Parathyroid adenoma (tissue), 2 donors: ENCODE results near the gene ATP1B2.

Experiments
- H2AFZ ChIP-seq: fragments of 300-600 bp; sonication (generic); one replicate; pipeline ENCODE4 v1.7.0; 2017; ENCODE audit warnings: antibody characterized with exemption, mild to moderate bottlenecking
- H3K27ac ChIP-seq: fragments of 300-600 bp; sonication (generic); one replicate; pipeline ENCODE4 v1.7.0; 2017
- H3K27me3 ChIP-seq: fragments of 300-600 bp; sonication (generic); one replicate; pipeline ENCODE4 v1.7.0; 2017; ENCODE audit warnings: low read length; ENCODE audit not compliant: control insufficient read depth, insufficient read depth
- H3K36me3 ChIP-seq: fragments of 300-600 bp; sonication (generic); one replicate; pipeline ENCODE4 v1.7.0; 2017; ENCODE audit warnings: low read length; ENCODE audit not compliant: control insufficient read depth, insufficient read depth
- H3K4me1 ChIP-seq: fragments of 300-600 bp; sonication (generic); one replicate; pipeline ENCODE4 v1.7.0; 2017; ENCODE audit warnings: control low read depth
- H3K4me2 ChIP-seq: fragments of 300-600 bp; sonication (generic); one replicate; pipeline ENCODE4 v1.7.0; 2017; ENCODE audit warnings: low read length
- H3K4me3 ChIP-seq: fragments of 300-600 bp; sonication (generic); one replicate; pipeline ENCODE4 v1.7.0; 2017; ENCODE audit warnings: low read depth, low read length
- H3K79me2 ChIP-seq: fragments of 300-600 bp; sonication (generic); one replicate; pipeline ENCODE4 v1.7.0; 2017; ENCODE audit warnings: control low read depth
- H3K9ac ChIP-seq: fragments of 300-600 bp; sonication (generic); one replicate; pipeline ENCODE4 v1.7.0; 2017; ENCODE audit warnings: mild to moderate bottlenecking
- H3K9me3 ChIP-seq: fragments of 300-600 bp; sonication (generic); one replicate; pipeline ENCODE4 v1.7.0; 2017; ENCODE audit warnings: low read length; ENCODE audit not compliant: control insufficient read depth
- CTCF ChIP-seq: fragments of 300-600 bp; sonication (generic); IDR thresholded peaks from one replicate; pipeline ENCODE4 v1.7.0; 2017; ENCODE audit warnings: antibody characterized with exemption, mild to moderate bottlenecking
- donor health status: primary hyperparathyroidism.

Gene ATP1B2

GRCh38 chr17:7703584-7704479, 53.1 kb downstream of the ATP1B2 start:
- Histone ChIP-seq H3K27ac (no peak overlapping the region), H3K9me3 (no peaks in the 10 kb centered on the region), H3K36me3 (no peaks in the 10 kb centered on the region), H2AFZ (peak overlapping the region; percentile 96), H3K4me2 (peak overlapping the region; percentile 94), H3K4me3 (peak overlapping the region; percentile 70), H3K27me3 (no peaks in the 10 kb centered on the region), H3K79me2 (no peaks in the 10 kb centered on the region), H3K9ac (no peak overlapping the region), H3K4me1 (no peaks in the 10 kb centered on the region)
- TF ChIP-seq CTCF: no peak

GRCh38 chr17:7704601-7705268, 54.0 kb downstream of the ATP1B2 start, which contains the start of gene EFNB3:
TSS of gene EFNB3 (plus strand) at chr17:7705202. CDS start at chr17:7705599, 397 bp downstream.
- Histone ChIP-seq H3K36me3 (no peaks in the 10 kb centered on the region), H3K79me2 (no peaks in the 10 kb centered on the region), H3K9me3 (no peaks in the 10 kb centered on the region), H3K27me3 (no peaks in the 10 kb centered on the region), H3K4me1 (no peaks in the 10 kb centered on the region), H3K4me2 (peak within 1 kb of the TSS; percentile 94), H3K4me3 (peak within 1 kb of the TSS; percentile 70), H3K27ac (no peak within 1 kb of the TSS), H2AFZ (peak within 1 kb of the TSS; percentile 96), H3K9ac (peak within 1 kb of the TSS; percentile 46)
- TF ChIP-seq CTCF: no peak

- Histone ChIP-seq H3K36me3 (no peaks in the 10 kb centered on the region), H3K27ac (no peak overlapping the region)
These were observed 54.8 kb downstream of the ATP1B2 start for GRCh38 chr17:7705269-7706255.

More at GRCh38 chr17:7705269-7706255, 54.8 kb downstream of the ATP1B2 start:
- Histone ChIP-seq H3K4me2 (peak overlapping the region; percentile 94), H3K9ac (peak overlapping the region; percentile 46), H3K9me3 (no peaks in the 10 kb centered on the region), H2AFZ (peak overlapping the region; percentile 96), H3K4me1 (no peaks in the 10 kb centered on the region), H3K27me3 (no peaks in the 10 kb centered on the region), H3K4me3 (peak overlapping the region; percentile 70), H3K79me2 (no peaks in the 10 kb centered on the region)
- no peak for TF ChIP-seq CTCF
